IMR-90 (cell line): ENCODE data around the gene C5orf58. TPM values are rescaled to one million over a fixed set of nuclear protein-coding genes. Genes with fewer than 3 reads are reported as not detected.

ENCODE experiments used
- ATAC-seq: fragments of 200-7000 bp; cut with Tn5 transposase; 2 replicates; pipeline ENCODE4 v1.9.1; 2020; ENCODE audit warnings: low read depth, mild to moderate bottlenecking, moderate library complexity
- BruUV-seq: library from RNA; stranded (reverse); fragments of 400-500 nt; replicated peaks from 2 replicates; lab custom pipeline; 2021; lab: Mats Ljungman, UMichigan
- CTCF ChIA-PET: fragments of 300-600 bp; formaldehyde crosslinking; extraction: SDS; loops from one replicate; lab custom pipeline; 2021; ENCODE audit warnings: antibody characterized with exemption; lab: Yijun Ruan, JAX
- POLR2A ChIA-PET: fragments of 300-600 bp; sonication (Branson Sonifier 250); formaldehyde crosslinking; loops from one replicate; lab custom pipeline; 2022; ENCODE audit warnings: antibody characterized with exemption; ENCODE audit not compliant: unreplicated experiment; lab: Charles Lee
- DNase-seq: peaks from one replicate; pipeline ENCODE4 v3.0.0; 2013
- H2AFZ ChIP-seq: replicated peaks from 2 replicates; pipeline ENCODE3; 2013; ENCODE audit warnings: low read length, mild to moderate bottlenecking; ENCODE audit not compliant: poor library complexity
- H2AK5ac ChIP-seq: 2 replicates; pipeline ENCODE4 v1.6.1; 2013; ENCODE audit warnings: low read depth, low read length, inconsistent platforms
- H2AK9ac ChIP-seq: replicated peaks from 2 replicates; pipeline ENCODE3; 2013; ENCODE audit warnings: mild to moderate bottlenecking, low read depth, low read length, moderate library complexity; ENCODE audit not compliant: poor library complexity
- H2BK120ac ChIP-seq: 2 replicates; pipeline ENCODE4 v1.6.1; 2013; ENCODE audit warnings: low read depth, low read length, inconsistent platforms
- H2BK15ac ChIP-seq: 3 replicates; pipeline ENCODE4 v1.6.1; 2013; ENCODE audit warnings: low read depth, low read length, inconsistent platforms
- H2BK20ac ChIP-seq: 2 replicates; pipeline ENCODE4 v1.6.1; 2013; ENCODE audit warnings: low read depth, mild to moderate bottlenecking, inconsistent platforms, low read length, moderate library complexity
- H2BK5ac ChIP-seq: 2 replicates; pipeline ENCODE4 v1.6.1; 2013; ENCODE audit warnings: mild to moderate bottlenecking, low read depth, low read length, inconsistent platforms; ENCODE audit not compliant: poor library complexity, severe bottlenecking
- H3K14ac ChIP-seq: replicated peaks from 2 replicates; pipeline ENCODE4 v1.6.1; 2013; ENCODE audit warnings: low read depth, low read length, inconsistent platforms
- H3K18ac ChIP-seq: 2 replicates; pipeline ENCODE4 v1.6.1; 2013; ENCODE audit warnings: low read depth, low read length, control low read depth
- H3K23ac ChIP-seq: 2 replicates; pipeline ENCODE4 v1.6.1; 2013; ENCODE audit warnings: low read depth, low read length, inconsistent platforms
- H3K27ac ChIP-seq: 2 replicates; pipeline ENCODE4 v1.5.1; 2013; ENCODE audit warnings: mild to moderate bottlenecking, control low read depth, low read length; ENCODE audit not compliant: insufficient read depth
- H3K27me3 ChIP-seq: 2 replicates; pipeline ENCODE4 v1.6.1; 2013; ENCODE audit warnings: low read length; ENCODE audit not compliant: control insufficient read depth, insufficient read depth
- H3K36me3 ChIP-seq: 2 replicates; pipeline ENCODE4 v1.6.1; 2013; ENCODE audit warnings: low read length, mixed read lengths; ENCODE audit not compliant: control insufficient read depth, insufficient read depth
- H3K4ac ChIP-seq: 2 replicates; pipeline ENCODE4 v1.6.1; 2013; ENCODE audit warnings: low read depth, low read length, inconsistent platforms
- H3K4me1 ChIP-seq: 2 replicates; pipeline ENCODE4 v1.6.1; 2013; ENCODE audit warnings: low read length, mixed read lengths; ENCODE audit not compliant: control insufficient read depth, insufficient read depth
- H3K4me2 ChIP-seq: 2 replicates; pipeline ENCODE4 v1.6.1; 2013; ENCODE audit warnings: low read depth, mild to moderate bottlenecking, control low read depth, low read length, moderate library complexity
- H3K4me3 ChIP-seq: 2 replicates; pipeline ENCODE4 v1.5.1; 2013; ENCODE audit warnings: low read depth, mild to moderate bottlenecking, control low read depth, low read length, moderate library complexity; ENCODE audit not compliant: insufficient read depth
- H3K56ac ChIP-seq: 2 replicates; pipeline ENCODE4 v1.6.1; 2013; ENCODE audit warnings: low read length, inconsistent platforms; ENCODE audit not compliant: insufficient read depth; ENCODE audit errors: extremely low read depth
- H3K79me1 ChIP-seq, 2 experiments: 2 replicates each; pipeline ENCODE4 v1.6.1; 2013; ENCODE audit warnings: low read length in 2 of 2, inconsistent platforms in 1 of 2, low read depth in 1 of 2
- H3K9ac ChIP-seq: 2 replicates; pipeline ENCODE4 v1.6.1; 2013; ENCODE audit warnings: low read depth, low read length, control low read depth
- H3K9me1 ChIP-seq: 2 replicates; pipeline ENCODE4 v1.6.1; 2013; ENCODE audit warnings: low read length, inconsistent platforms; ENCODE audit not compliant: insufficient read depth
- H3K9me3 ChIP-seq: 2 replicates; pipeline ENCODE4 v1.6.1; 2013; ENCODE audit warnings: low read length; ENCODE audit not compliant: control insufficient read depth, insufficient read depth
- H4K20me1 ChIP-seq: 2 replicates; pipeline ENCODE4 v1.6.1; 2013; ENCODE audit warnings: low read length, inconsistent platforms; ENCODE audit not compliant: insufficient read depth
- H4K5ac ChIP-seq: 2 replicates; pipeline ENCODE4 v1.6.1; 2013; ENCODE audit warnings: mild to moderate bottlenecking, low read depth, low read length, control low read depth
- H4K8ac ChIP-seq, 2 experiments: 2 replicates each; pipeline ENCODE4 v1.6.1; 2013; ENCODE audit warnings: low read depth in 2 of 2, low read length in 2 of 2, control low read depth in 1 of 2, inconsistent platforms in 1 of 2
- H4K91ac ChIP-seq: 2 replicates; pipeline ENCODE4 v1.6.1; 2013; ENCODE audit warnings: low read depth, low read length, inconsistent platforms; ENCODE audit not compliant: insufficient read depth
- BHLHE40 ChIP-seq: fragments of 150-350 bp; IDR thresholded peaks from 2 replicates; pipeline ENCODE4 v1.6.1; 2016; ENCODE audit warnings: mild to moderate bottlenecking, low read depth, low read length
- CEBPB ChIP-seq: IDR thresholded peaks from 2 replicates; pipeline ENCODE4 v1.6.1; 2012; ENCODE audit warnings: low read depth, low read length, improper control_type of control experiment
- CHD1 ChIP-seq: IDR thresholded peaks from 2 replicates; pipeline ENCODE4 v1.6.1; 2012; ENCODE audit warnings: low read depth, low read length, improper control_type of control experiment
- CTCF ChIP-seq: conservative IDR thresholded peaks from 2 replicates; pipeline ENCODE4 v1.5.1; 2012; ENCODE audit warnings: mild to moderate bottlenecking, low read depth, low read length, improper control_type of control experiment
- FOS ChIP-seq: fragments of 150-350 bp; IDR thresholded peaks from 2 replicates; pipeline ENCODE4 v1.6.1; 2016; ENCODE audit warnings: low read depth, low read length
- MAFK ChIP-seq: IDR thresholded peaks from 2 replicates; pipeline ENCODE4 v1.6.1; 2012; ENCODE audit warnings: low read depth, low read length, improper control_type of control experiment
- MAZ ChIP-seq: IDR thresholded peaks from 2 replicates; pipeline ENCODE4 v1.6.1; 2012; ENCODE audit warnings: low read depth, mild to moderate bottlenecking, low read length, improper control_type of control experiment, moderate library complexity, borderline replicate concordance
- MXI1 ChIP-seq: IDR thresholded peaks from 2 replicates; pipeline ENCODE4 v1.6.1; 2012; ENCODE audit warnings: low read depth, mild to moderate bottlenecking, low read length, moderate library complexity, borderline replicate concordance
- NFE2L2 ChIP-seq: fragments of 150-350 bp; IDR thresholded peaks from 2 replicates; pipeline ENCODE4 v1.6.1; 2016; ENCODE audit warnings: low read depth, mild to moderate bottlenecking, low read length
- POLR2A ChIP-seq: IDR thresholded peaks from 2 replicates; pipeline ENCODE4 v1.6.1; 2012; ENCODE audit warnings: mild to moderate bottlenecking, low read depth, low read length
- RAD21 ChIP-seq: IDR thresholded peaks from 2 replicates; pipeline ENCODE4 v1.6.1; 2012; ENCODE audit warnings: low read length, improper control_type of control experiment
- RCOR1 ChIP-seq: IDR thresholded peaks from 2 replicates; pipeline ENCODE4 v1.6.1; 2012; ENCODE audit warnings: mild to moderate bottlenecking, low read length, improper control_type of control experiment; ENCODE audit not compliant: insufficient replicate concordance
- RFX5 ChIP-seq: IDR thresholded peaks from 2 replicates; pipeline ENCODE4 v1.8.0; 2012; ENCODE audit warnings: low read depth, mild to moderate bottlenecking, low read length, moderate library complexity
- SMC3 ChIP-seq: fragments of 150-350 bp; IDR thresholded peaks from 2 replicates; pipeline ENCODE4 v1.6.1; 2016; ENCODE audit warnings: low read depth, mild to moderate bottlenecking, antibody characterized with exemption, low read length, moderate library complexity
- USF2 ChIP-seq: fragments of 150-350 bp; IDR thresholded peaks from 2 replicates; pipeline ENCODE4 v1.6.1; 2017; ENCODE audit warnings: mild to moderate bottlenecking, antibody characterized with exemption, low read length, low read depth
- WGBS, 2 experiments: methylation state at CpG; one replicate each; pipeline versions ENCODE4 v1.1.5 to v1.1.7; 2013; ENCODE audit warnings: missing lambda C conversion rate in 2 of 2; ENCODE audit not compliant: insufficient read length in 1 of 2; ENCODE audit errors: extremely low coverage in 2 of 2; 5-methylcytosine and 5-hydroxymethylcytosine counted together
- dilution Hi-C: fragments of 300-500 bp; cut with HindIII; formaldehyde crosslinking; loops from one replicate; pipeline ENCODE4 v1.14.3; 2018; ENCODE audit warnings: low sequenced_read_pairs; ENCODE audit not compliant: unreplicated experiment
- in situ Hi-C: fragments of 300-500 bp; cut with MboI; formaldehyde crosslinking; loops from 3 replicates; pipeline ENCODE4 v1.14.3; 2019; ENCODE audit warnings: low sequenced_read_pairs, inconsistent platforms, mixed read lengths
- intact Hi-C: fragments of 100-400 bp; cut with micrococcal nuclease; formaldehyde crosslinking; loops from 2 replicates; pipeline ENCODE4 v1.10.0; 2022
- polyA plus RNA-seq, 3 experiments: library from polyadenylated mRNA; depleted of rRNA; stranded (reverse); fragments of >200 nt; gene quantifications; 2 replicates each; pipeline ENCODE4 v1.2.3, GENCODE V29; 2012; ENCODE audit warnings: low replicate concordance in 1 of 3
- total RNA-seq: library from RNA; depleted of rRNA; stranded (reverse); fragments of >200 nt; gene quantifications from 2 replicates; pipeline ENCODE4 v1.2.3, GENCODE V29; 2012

C5orf58 gene
- total and polyA plus RNA-seq, 2 of the 4 experiments (the other 2 are of a cell fraction), result not detected

GRCh38 chr5:170278611-170279458 is 46.0 kb downstream of the C5orf58 start:
- Histone ChIP-seq H3K4me1 (no peaks in the 10 kb centered on the region), H3K9ac (no peak overlapping the region), H3K9me3 (no peaks in the 10 kb centered on the region), H2AK5ac (no peak overlapping the region), H3K56ac (no peak overlapping the region), H3K27me3 (no peaks in the 10 kb centered on the region), H3K23ac (no peak overlapping the region), H3K4me3 (no peak overlapping the region), H2BK120ac (no peak overlapping the region), H2AFZ (no peak overlapping the region), H3K36me3 (no peaks in the 10 kb centered on the region), H4K91ac (no peak overlapping the region), H2BK5ac (no peak overlapping the region), H2BK20ac (no peak overlapping the region), H3K4ac (no peak overlapping the region), H3K14ac (no peak overlapping the region), H2BK15ac (no peak overlapping the region), H3K18ac (no peak overlapping the region), H4K8ac (no peak overlapping the region), H4K20me1 (no peaks in the 10 kb centered on the region), H3K79me1 (no peaks in the 10 kb centered on the region), H4K5ac (no peak overlapping the region), H3K27ac (no peak overlapping the region), H3K4me2 (no peak overlapping the region), H2AK9ac (no peak overlapping the region), H3K9me1 (no peaks in the 10 kb centered on the region)
- in situ Hi-C loops, result no loop called here
- no TSS peak for BruUV-seq
- CTCF ChIA-PET, result interaction anchor here (0.5 kb wide), 1 partner anchor 241 kb away, joined by 3 read pairs; no protein-coding TSS in a partner anchor
- intact Hi-C loops, result no loop called here
- WGBS, 2 experiments, result 58% methylated on average over 2 of the region's 9 CpGs; no CpG with 5 or more reads in 1 of the 2 experiments
- ATAC-seq (no peak), DNase-seq (no peak)
- dilution Hi-C loops, result no loop called here
- POLR2A ChIA-PET, result interaction anchor here (0.6 kb wide), 1 partner anchor 372 kb away, joined by 3 read pairs; no protein-coding TSS in a partner anchor
- TF ChIP-seq RAD21, result no peak
- TF ChIP-seq CHD1, result no peak
- no peak for TF ChIP-seq FOS
- no peak for TF ChIP-seq CEBPB
- TF ChIP-seq POLR2A, result no peak
- TF ChIP-seq RCOR1, result no peak
- TF ChIP-seq RFX5, result no peak
- TF ChIP-seq MXI1, result no peak
- TF ChIP-seq SMC3, result no peak
- TF ChIP-seq NFE2L2, result no peak
- no peak for TF ChIP-seq CTCF
- TF ChIP-seq USF2, result no peak
- no peak for TF ChIP-seq MAFK
- TF ChIP-seq MAZ, result no peak
- TF ChIP-seq BHLHE40, result no peak
